H1 (cell line): Measurements from ENCODE around the gene SP1. TPM values are rescaled to one million over a fixed set of nuclear protein-coding genes. Genes with fewer than 3 reads are reported as not detected.

Experiments used
- CTCF ChIA-PET: fragments of 300-600 bp; sonication (Branson Sonifier 250); formaldehyde crosslinking; loops from one replicate; lab custom pipeline; 2021; ENCODE audit not compliant: partially characterized antibody; lab: Charles Lee
- POLR2A ChIA-PET: fragments of 300-600 bp; sonication (Branson Sonifier 250); formaldehyde crosslinking; loops from one replicate; lab custom pipeline; 2021; ENCODE audit warnings: inconsistent platforms; ENCODE audit not compliant: partially characterized antibody; lab: Charles Lee
- DNase-seq, 2 experiments: peaks; one replicate each; pipeline versions ENCODE4 v3.0.0 to v3.0.0-alpha.2; 2010 to 2022; ENCODE audit warnings: low spot score in 2 of 2, low read depth in 1 of 2, mixed read lengths in 1 of 2
- FAIRE-seq: peaks from 2 replicates; lab custom pipeline; 2011; peaks lifted over from hg19 to GRCh38; lab: Jason Lieb, UNC
- H2AFZ ChIP-seq: 2 replicates; pipeline ENCODE4 v1.8.1; 2012; ENCODE audit warnings: low read length, inconsistent platforms
- H2AK5ac ChIP-seq: 2 replicates; pipeline ENCODE4 v1.6.1; 2013; ENCODE audit warnings: low read depth, low read length
- H2BK120ac ChIP-seq: replicated peaks from 2 replicates; pipeline ENCODE3; 2013; ENCODE audit warnings: low read depth, low read length, inconsistent platforms
- H2BK12ac ChIP-seq: 2 replicates; pipeline ENCODE4 v1.6.1; 2013; ENCODE audit warnings: low read depth, low read length
- H2BK15ac ChIP-seq: 2 replicates; pipeline ENCODE4 v1.6.1; 2013; ENCODE audit warnings: low read length
- H2BK20ac ChIP-seq: 2 replicates; pipeline ENCODE4 v1.6.1; 2013; ENCODE audit warnings: low read length
- H2BK5ac ChIP-seq: 2 replicates; pipeline ENCODE4 v1.6.1; 2013; ENCODE audit warnings: low read depth, low read length
- H3K14ac ChIP-seq: 2 replicates; pipeline ENCODE4 v1.6.1; 2013; ENCODE audit warnings: inconsistent platforms; ENCODE audit not compliant: insufficient read length
- H3K18ac ChIP-seq: 2 replicates; pipeline ENCODE4 v1.6.1; 2013; ENCODE audit warnings: low read length; ENCODE audit errors: extremely low read depth
- H3K23ac ChIP-seq: 2 replicates; pipeline ENCODE4 v1.6.1; 2013; ENCODE audit warnings: inconsistent platforms; ENCODE audit not compliant: insufficient read length
- H3K23me2 ChIP-seq: 2 replicates; pipeline ENCODE4 v1.6.1; 2013; ENCODE audit warnings: low read depth, low read length
- H3K27ac ChIP-seq: 2 replicates; pipeline ENCODE4 v1.6.1; 2011; ENCODE audit warnings: low read depth, low read length, inconsistent platforms
- H3K27me3 ChIP-seq, 4 experiments: replicated peaks in 1 of 4; 1 replicate in 1 of 4; 2 replicates in 3 of 4; pipeline versions ENCODE4 v1.6.1 to v1.8.1; 2011 to 2013; ENCODE audit warnings: low read length in 3 of 4, mild to moderate bottlenecking in 3 of 4, inconsistent platforms in 2 of 4, mixed read lengths in 2 of 4, moderate library complexity in 1 of 4; ENCODE audit not compliant: control insufficient read depth in 3 of 4, insufficient read depth in 3 of 4; ENCODE audit errors: extremely low read depth in 1 of 4
- H3K36me3 ChIP-seq, 4 experiments: 2 replicates each; pipeline versions ENCODE4 v1.6.1 to v1.8.1; 2011 to 2013; ENCODE audit warnings: mild to moderate bottlenecking in 4 of 4, low read length in 3 of 4, moderate library complexity in 2 of 4, control low read depth in 1 of 4, inconsistent platforms in 1 of 4; ENCODE audit not compliant: insufficient read depth in 4 of 4, control insufficient read depth in 2 of 4
- H3K4ac ChIP-seq: replicated peaks from 2 replicates; pipeline ENCODE3; 2013; ENCODE audit warnings: low read length, low read depth, mixed read lengths, inconsistent platforms; ENCODE audit not compliant: insufficient read length
- H3K4me1 ChIP-seq, 4 experiments: replicated peaks in 1 of 4; 1 replicate in 1 of 4; 2 replicates in 3 of 4; pipeline versions ENCODE4 v1.6.1 to v1.8.1; 2011 to 2013; ENCODE audit warnings: low read length in 3 of 4, inconsistent platforms in 2 of 4, mixed read lengths in 1 of 4; ENCODE audit not compliant: insufficient read depth in 4 of 4, control insufficient read depth in 3 of 4
- H3K4me2 ChIP-seq, 2 experiments: 2 replicates each; pipeline versions ENCODE4 v1.6.1 to v1.8.1; 2011 to 2013; ENCODE audit warnings: low read depth in 2 of 2, low read length in 2 of 2, control low read depth in 1 of 2, inconsistent platforms in 1 of 2, mild to moderate bottlenecking in 1 of 2; ENCODE audit not compliant: insufficient read depth in 1 of 2
- H3K4me3 ChIP-seq, 4 experiments: fragments of 200-600, 300-600 bp in 1 of 4; sonication (generic), shearing (Covaris generic), sonication (Bioruptor Twin) in 1 of 4; 2 replicates each; pipeline versions ENCODE4 v1.5.1 to v1.8.1; 2011 to 2016; ENCODE audit warnings: low read length in 4 of 4, low read depth in 3 of 4, control low read depth in 2 of 4, inconsistent platforms in 2 of 4, mild to moderate bottlenecking in 2 of 4, mixed read lengths in 1 of 4, moderate library complexity in 1 of 4; ENCODE audit not compliant: insufficient read depth in 2 of 4; ENCODE audit errors: extremely low read depth in 1 of 4
- H3K56ac ChIP-seq: replicated peaks from 2 replicates; pipeline ENCODE3; 2013; ENCODE audit warnings: low read depth, mild to moderate bottlenecking, mixed read lengths, low read length, inconsistent platforms; ENCODE audit not compliant: insufficient read length
- H3K79me1 ChIP-seq: 2 replicates; pipeline ENCODE4 v1.6.1; 2013; ENCODE audit warnings: low read depth, low read length, control low read depth
- H3K79me2 ChIP-seq, 2 experiments: 2 replicates each; pipeline versions ENCODE4 v1.6.1 to v1.8.1; 2012 to 2013; ENCODE audit warnings: low read length in 2 of 2, mild to moderate bottlenecking in 2 of 2, inconsistent platforms in 1 of 2; ENCODE audit not compliant: insufficient read depth in 2 of 2, control insufficient read depth in 1 of 2
- H3K9ac ChIP-seq, 4 experiments: replicated peaks in 1 of 4; 1 replicate in 1 of 4; 2 replicates in 3 of 4; pipeline versions ENCODE4 v1.6.1 to v1.8.1; 2011 to 2013; ENCODE audit warnings: low read depth in 3 of 4, low read length in 3 of 4, control low read depth in 2 of 4, mild to moderate bottlenecking in 2 of 4, moderate library complexity in 2 of 4, inconsistent platforms in 1 of 4; ENCODE audit errors: extremely low read depth in 1 of 4
- H3K9me3 ChIP-seq, 2 experiments: 2 replicates each; pipeline versions ENCODE4 v1.6.1 to v1.8.1; 2012 to 2013; ENCODE audit warnings: mild to moderate bottlenecking in 2 of 2, moderate library complexity in 2 of 2, control low read depth in 1 of 2, inconsistent platforms in 1 of 2, low read depth in 1 of 2, low read length in 1 of 2, mixed read lengths in 1 of 2; ENCODE audit not compliant: insufficient read depth in 2 of 2
- H4K20me1 ChIP-seq, 2 experiments: replicated peaks in 1 of 2; 2 replicates each; pipeline versions ENCODE3 to v1.8.1; 2011 to 2013; ENCODE audit warnings: inconsistent platforms in 2 of 2, low read length in 2 of 2, mild to moderate bottlenecking in 1 of 2; ENCODE audit not compliant: insufficient read depth in 2 of 2, control insufficient read depth in 1 of 2
- H4K5ac ChIP-seq: 2 replicates; pipeline ENCODE4 v1.6.1; 2013; ENCODE audit warnings: low read length, low read depth, mixed read lengths, inconsistent platforms; ENCODE audit not compliant: insufficient read length
- H4K8ac ChIP-seq: 2 replicates; pipeline ENCODE4 v1.8.0; 2013; ENCODE audit warnings: mild to moderate bottlenecking, moderate library complexity, low read length, inconsistent platforms; ENCODE audit not compliant: insufficient read depth; ENCODE audit errors: extremely low read depth
- H4K91ac ChIP-seq: replicated peaks from 2 replicates; pipeline ENCODE3; 2013; ENCODE audit warnings: low read length, mixed read lengths, inconsistent platforms; ENCODE audit not compliant: insufficient read length
- JUN ChIP-seq: IDR thresholded peaks from 2 replicates; pipeline ENCODE4 v1.6.1; 2011; ENCODE audit warnings: low read depth, mild to moderate bottlenecking, improper control_type of control experiment, low read length
- POLR2AphosphoS5 ChIP-seq: IDR thresholded peaks from 2 replicates; pipeline ENCODE4 v1.6.1; 2011; ENCODE audit warnings: low read depth, low read length
- WGBS, 2 experiments: shearing (Covaris generic) in 1 of 2; methylation state at CpG; one replicate each; pipeline versions ENCODE4 v1.1.6 to v1.1.7; 2013 to 2015; ENCODE audit warnings: low lambda C conversion rate in 2 of 2, mixed read lengths in 2 of 2, inconsistent platforms in 1 of 2, low coverage in 1 of 2, missing lambda C conversion rate in 1 of 2; ENCODE audit not compliant: insufficient replicate concordance in 2 of 2, insufficient coverage in 1 of 2, insufficient read length in 1 of 2; ENCODE audit errors: extremely low coverage in 1 of 2, missing lambda C conversion rate in 1 of 2; 5-methylcytosine and 5-hydroxymethylcytosine counted together
- polyA plus RNA-seq, 7 experiments: library from polyadenylated mRNA; depleted of rRNA in 3 of 7; stranded (reverse) in 5 of 7; unstranded in 2 of 7; fragments of >200 nt in 5 of 7; fragments of 200-250 nt in 2 of 7; gene quantifications; 1 replicate in 5 of 7; 2 replicates in 1 of 7; 4 replicates in 1 of 7; pipeline versions ENCODE4 v1.2.1 to v1.2.3, GENCODE V29; 2011 to 2013; ENCODE audit warnings: missing spikeins in 2 of 7, mixed read lengths in 2 of 7
- total RNA-seq: library from RNA; stranded (reverse); fragmentation: NEBNext Ultra II Directional; extraction: Animal tissue kit (Norgen Biotek cat#: 25700); gene quantifications from 2 replicates; pipeline ENCODE4 v1.2.1, GENCODE V29; 2021

SP1 gene
- total and polyA plus RNA-seq, 2 of the 8 experiments (the other 6 are each of a cell fraction or from before 2014, with no cell fraction given), result 50.7 to 75.2 TPM

DNA sequence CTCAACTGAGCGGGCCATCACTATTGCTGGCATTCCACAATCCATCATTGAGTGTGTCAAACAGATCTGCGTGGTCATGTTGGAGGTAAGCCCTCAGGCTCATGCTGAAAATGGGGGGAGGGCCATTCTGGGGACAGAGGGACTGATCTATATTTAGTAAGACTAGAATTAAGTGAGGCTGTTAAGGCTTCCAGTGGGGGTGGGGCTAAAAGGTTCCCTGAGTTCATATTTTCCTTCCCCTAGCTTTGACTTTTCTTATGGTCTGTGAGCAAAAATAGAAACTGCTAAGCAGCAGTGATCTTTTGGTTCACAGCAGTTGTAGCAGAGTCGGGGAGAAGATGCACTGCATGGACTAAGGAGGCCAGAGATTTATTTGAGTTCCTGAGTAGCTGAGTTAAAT, 81.1 kb downstream of the SP1 start:
- no peak overlapping the region for H3K4ac ChIP-seq
- no peak overlapping the region for H3K9ac ChIP-seq
- H2BK12ac ChIP-seq, result no peak overlapping the region
- no peak for DNase-seq
- peaks cover 8 to 88% of the 10 kb centered on the region in 2 experiments for H3K79me2 ChIP-seq
- H3K56ac ChIP-seq, result no peak overlapping the region
- WGBS, 2 experiments, result 85% methylated on average over 3 of the region's 3 CpGs; no CpG with 5 or more reads in 1 of the 2 experiments
- no peak overlapping the region for H2BK120ac ChIP-seq
- H4K5ac ChIP-seq, result no peak overlapping the region
- no peak overlapping the region for H2AFZ ChIP-seq
- H3K23ac ChIP-seq, result no peak overlapping the region
- H3K27ac ChIP-seq, result no peak overlapping the region
- peaks cover 82 to 100% (median 94%) of the 10 kb centered on the region in 4 experiments for H3K36me3 ChIP-seq
- POLR2A ChIA-PET, result interaction anchor here (1.6 to 67.0 kb wide), 4 partner anchors 7 to 139 kb away, joined by 3 to 3397 read pairs (median 1702); partner anchors contain the start of genes AAAS, MAP3K12, NPFF and PCBP2
- H2AK5ac ChIP-seq, result no peak overlapping the region
- H3K79me1 ChIP-seq, result peaks cover 4% of the 10 kb centered on the region
- peaks cover 35 to 49% of the 10 kb centered on the region in 2 experiments for H4K20me1 ChIP-seq
- H4K8ac ChIP-seq, result no peak overlapping the region
- no peak overlapping the region for H2BK5ac ChIP-seq
- FAIRE-seq, result no peak
- H3K9me3 ChIP-seq, result no peaks in the 10 kb centered on the region
- no peak overlapping the region for H3K14ac ChIP-seq
- no peak for TF ChIP-seq JUN
- TF ChIP-seq POLR2AphosphoS5, result peak; percentile 61; the same call in 1 of the 2 replicates
- TF ChIP-seq, all 59 proteins: peak for 1
- Histone ChIP-seq H3K4me1 (peaks cover 0 to 10% (median under 1%) of the 10 kb centered on the region in 4 experiments; a peak in 3 of 7 replicates), H4K91ac (no peak overlapping the region), H3K18ac (no peak overlapping the region), H3K23me2 (no peaks in the 10 kb centered on the region; the same call in 1 of the 2 replicates), H3K27me3 (no peaks in the 10 kb centered on the region), H3K4me2 (no peak overlapping the region), H2BK15ac (no peak overlapping the region), H3K4me3 (no peak overlapping the region), H2BK20ac (no peak overlapping the region)
- CTCF ChIA-PET, result interaction anchor here (0.9 to 6.4 kb wide), 3 partner anchors 14 to 45 kb away, joined by 5 to 57 read pairs (median 6); no protein-coding TSS in a partner anchor
